HTR-8/SVneo (cell line): ENCODE measurements around the gene AGK.
"Not testable (repeated sequence)": the region's sequence is repeated elsewhere in the genome, so short reads cannot be mapped to it uniquely, and the experiment has no call there.

Source experiments
- DNase-seq: peaks from one replicate; pipeline ENCODE4 v3.0.0; 2011; ENCODE audit warnings: low spot score, mixed read lengths; ENCODE audit not compliant: insufficient read length
- FAIRE-seq: peaks from 2 replicates; lab custom pipeline; 2011; peaks lifted over from hg19 to GRCh38; lab: Jason Lieb, UNC

AGK gene

GRCh38 chr7:141582063-141582462 lies 30.9 kb downstream of the AGK start:
- DNase-seq, FAIRE-seq: not testable (repeated sequence)

DNA sequence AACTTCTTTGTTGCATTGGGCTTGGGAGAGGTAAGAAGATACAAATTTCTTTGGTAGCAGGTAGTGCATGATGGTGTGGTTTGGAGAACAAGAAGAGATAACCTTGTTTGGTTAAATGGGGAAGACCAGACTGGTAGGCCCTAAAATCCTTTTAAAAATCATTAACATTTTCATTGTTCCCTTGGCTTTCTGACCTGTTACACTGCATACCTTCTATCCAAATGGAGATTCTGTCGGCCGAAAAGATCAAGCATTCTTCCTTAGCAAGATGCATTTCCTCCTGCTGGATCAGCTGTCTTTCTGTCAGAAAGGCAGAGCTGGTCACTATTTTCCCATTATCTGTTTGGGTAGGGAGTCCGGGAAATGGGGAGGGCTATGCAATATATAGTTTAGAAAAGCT lies 33.7 kb downstream of the AGK start:
- DNase-seq: no peak
- FAIRE-seq: no peak

GRCh38 chr7:141585592-141586510 lies 34.6 kb downstream of the AGK start:
- FAIRE-seq (no peak), DNase-seq (peak; percentile 54)

- DNase-seq: no peak
- FAIRE-seq: no peak
Measured at GRCh38 chr7:141586878-141587277, 35.7 kb downstream of the AGK start.

- FAIRE-seq: no peak
Measured at GRCh38 chr7:141587304-141587703, 36.1 kb downstream of the AGK start.

DNA sequence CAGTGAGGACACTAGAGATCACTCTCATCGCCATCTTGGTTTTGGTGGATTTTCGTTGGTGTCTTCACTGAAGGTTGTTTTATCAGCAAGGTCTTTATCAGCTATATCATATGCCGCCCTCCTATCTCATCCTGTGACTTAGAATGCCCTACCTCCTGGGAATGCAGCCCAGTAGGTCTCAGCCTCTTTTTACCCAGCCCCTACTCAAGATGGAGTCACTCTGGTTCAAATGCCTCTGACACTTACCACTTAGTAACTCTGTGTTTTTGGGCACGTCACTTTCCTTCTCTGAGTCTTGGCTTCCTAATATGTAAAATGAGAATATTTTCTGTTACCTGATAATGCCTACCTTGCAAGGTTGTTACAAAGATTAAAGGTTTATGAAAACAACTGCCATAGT lies 37.7 kb downstream of the AGK start:
- DNase-seq: no peak
- no peak for FAIRE-seq

More at GRCh38 chr7:141587304-141587703, 36.1 kb downstream of the AGK start:
- no peak for DNase-seq

GRCh38 chr7:141590071-141590470 lies 38.9 kb downstream of the AGK start:
- FAIRE-seq: no peak

GRCh38 chr7:141590666-141591065 lies 39.5 kb downstream of the AGK start:
- DNase-seq: no peak
- FAIRE-seq: no peak

More at GRCh38 chr7:141590071-141590470, 38.9 kb downstream of the AGK start:
- no peak for DNase-seq

DNA sequence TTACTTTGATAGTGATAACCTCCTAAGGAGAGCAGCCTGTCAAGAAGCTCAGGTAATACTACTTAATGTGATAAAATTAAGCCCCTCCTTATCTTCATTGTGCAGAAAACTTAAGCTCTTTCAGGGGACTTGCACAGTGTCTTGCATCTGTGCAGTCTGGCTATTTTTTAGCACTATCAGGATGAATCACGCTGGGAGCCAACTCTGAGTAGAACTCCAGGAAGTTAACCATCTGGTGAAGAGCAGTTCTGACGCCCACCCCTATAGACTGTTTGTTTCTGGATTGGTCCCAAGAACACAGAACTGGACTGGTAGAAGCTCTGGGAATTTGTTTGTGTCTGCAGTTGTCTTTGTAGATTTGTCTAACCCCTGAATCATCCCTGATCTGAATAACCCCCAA lies 41.9 kb downstream of the AGK start:
- DNase-seq: no peak
- no peak for FAIRE-seq

GRCh38 chr7:141597966-141598365 lies 46.8 kb downstream of the AGK start:
- FAIRE-seq: no peak
- DNase-seq: no peak

DNA sequence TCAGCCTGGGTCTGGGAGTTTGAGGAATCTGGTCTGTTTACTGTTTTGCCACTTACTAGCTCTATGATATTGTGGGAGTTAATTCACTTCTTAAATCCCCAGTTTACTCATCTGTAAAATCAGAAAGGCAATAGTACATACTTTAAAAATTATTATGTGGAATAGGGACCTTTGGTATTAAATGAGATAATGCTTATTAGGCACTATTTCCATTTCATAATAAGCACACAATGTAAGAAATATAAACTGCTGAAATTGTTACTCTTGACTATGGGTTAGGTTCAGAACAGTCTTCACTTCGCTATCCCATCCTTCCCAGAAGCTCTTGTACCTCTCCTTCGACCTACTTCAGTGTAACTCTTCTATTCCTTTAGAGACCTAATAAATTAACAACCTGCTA lies 47.2 kb downstream of the AGK start:
- DNase-seq: no peak

GRCh38 chr7:141600168-141601006 lies 49.2 kb downstream of the AGK start:
- no peak for FAIRE-seq

More for the DNA sequence above, 47.2 kb downstream of the AGK start:
- no peak for FAIRE-seq

GRCh38 chr7:141609576-141609975 lies 58.4 kb downstream of the AGK start:
- FAIRE-seq: no peak

More at GRCh38 chr7:141600168-141601006, 49.2 kb downstream of the AGK start:
- no peak for DNase-seq

DNA sequence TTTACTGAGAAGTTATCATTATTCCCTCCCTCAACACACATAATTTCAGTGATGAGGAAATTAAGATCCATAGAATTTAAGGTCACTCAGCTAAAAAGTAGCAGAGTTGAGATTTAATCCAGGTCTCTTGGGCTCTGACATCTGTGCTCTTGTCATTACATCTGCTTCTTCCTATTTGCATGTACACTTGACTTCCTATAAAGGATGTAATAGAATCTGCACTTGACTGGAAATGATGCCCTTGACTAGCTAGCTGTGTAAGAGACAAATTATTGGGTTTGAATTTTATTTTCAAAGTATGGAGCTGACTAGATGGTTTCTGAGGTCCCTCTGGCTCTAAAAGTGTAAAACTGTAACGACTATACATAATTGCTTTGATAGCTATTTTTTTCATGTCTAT lies 59.5 kb downstream of the AGK start:
- DNase-seq (no peak), FAIRE-seq (no peak)

More at GRCh38 chr7:141609576-141609975, 58.4 kb downstream of the AGK start:
- DNase-seq: no peak

DNA sequence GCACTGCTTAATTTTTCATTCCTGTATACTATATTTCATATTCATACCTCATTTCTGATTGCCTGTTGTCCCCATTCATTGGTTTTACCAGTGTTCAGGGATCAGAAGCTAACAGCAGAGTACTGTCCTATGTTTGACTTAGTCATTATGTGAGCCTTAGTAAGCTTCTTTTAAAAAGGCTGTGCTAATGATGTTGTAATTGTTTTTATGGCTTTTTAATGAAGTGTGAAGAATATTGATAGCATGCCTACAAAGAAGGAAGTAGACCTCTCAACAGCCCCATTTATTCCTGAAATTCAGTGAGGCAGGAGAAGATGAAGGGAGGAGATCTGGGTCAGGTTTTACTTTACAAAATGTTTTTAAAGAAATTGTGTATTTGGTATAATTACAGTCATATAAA lies 61.7 kb downstream of the AGK start:
- FAIRE-seq: no peak
- DNase-seq: no peak

GRCh38 chr7:141617280-141617679 lies 66.1 kb downstream of the AGK start:
- DNase-seq (no peak), FAIRE-seq (no peak)

- FAIRE-seq (no peak), DNase-seq (no peak)
Measured at GRCh38 chr7:141619745-141620144, 68.5 kb downstream of the AGK start.

DNA sequence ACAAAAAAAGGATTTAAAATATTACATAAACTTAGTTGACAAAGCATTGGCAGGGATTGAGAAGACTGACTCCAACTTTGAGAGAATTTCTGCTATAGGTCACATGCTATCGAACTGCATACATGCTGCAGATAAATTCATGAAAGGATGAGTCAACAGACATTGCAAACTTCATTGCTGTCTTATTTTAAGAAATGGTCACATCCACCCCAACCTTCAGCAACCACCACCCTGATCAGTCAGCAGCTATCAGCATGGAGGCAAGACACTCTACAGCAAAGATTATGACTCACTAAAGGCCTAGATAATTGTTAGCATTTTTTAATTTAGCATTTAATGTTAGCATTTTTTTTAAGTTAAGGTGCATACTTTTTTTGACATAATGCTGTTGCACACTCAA lies 73.6 kb downstream of the AGK start:
- DNase-seq (no peak), FAIRE-seq (no peak)

GRCh38 chr7:141630621-141631020 lies 79.4 kb downstream of the AGK start:
- FAIRE-seq (no peak), DNase-seq (no peak)

GRCh38 chr7:141631525-141631924 lies 80.3 kb downstream of the AGK start:
- DNase-seq (no peak), FAIRE-seq (no peak)

DNA sequence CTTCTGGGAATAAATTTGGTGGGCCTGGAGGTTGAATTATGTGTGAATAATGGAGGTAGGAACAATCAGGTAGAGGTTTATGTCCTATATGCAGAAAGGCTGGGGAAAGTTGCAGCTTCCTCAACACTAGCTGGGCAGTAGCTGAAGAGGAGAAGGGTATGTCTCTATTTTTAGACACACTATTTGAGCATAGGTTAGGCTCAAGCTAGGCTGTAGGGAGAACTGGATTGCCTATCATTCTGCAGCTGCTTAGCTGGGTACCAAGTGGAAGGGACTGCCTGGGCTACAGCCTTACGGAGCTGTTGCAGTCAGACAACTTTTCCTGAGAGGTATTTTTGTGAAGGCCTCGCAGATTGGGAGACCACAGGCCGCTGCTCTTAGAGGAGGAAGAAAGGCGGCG lies 82.9 kb downstream of the AGK start:
- DNase-seq: no peak
- FAIRE-seq: no peak
